Upper lobe of left lung (tissue), 4 donors: ENCODE results near the gene SERINC5.
"Not testable (repeated sequence)": the region's sequence is repeated elsewhere in the genome, so short reads cannot be mapped to it uniquely, and the experiment has no call there.

ENCODE experiments used
- CTCF ChIP-seq, 6 experiments: fragments of 450-650 bp in 4 of 6; fragments of 200-600 bp in 2 of 6; sonication (generic) in 2 of 6; IDR thresholded peaks; one replicate each; pipeline ENCODE4 v1.5.1; 2016 to 2019; ENCODE audit warnings: antibody characterized with exemption in 6 of 6
- EP300 ChIP-seq, 4 donors: sonication (generic); formaldehyde crosslinking; IDR thresholded peaks; one replicate each; pipeline ENCODE4 v1.5.1; 2017; ENCODE audit warnings: antibody characterized with exemption in 4 of 4, control low read depth in 2 of 4
- POLR2A ChIP-seq, 4 donors: fragments of 450-650 bp; IDR thresholded peaks; one replicate each; pipeline ENCODE4 v1.5.1; 2016 to 2017; ENCODE audit warnings: antibody characterized with exemption in 4 of 4, mild to moderate bottlenecking in 2 of 4

GRCh38 chr5:80301342-80301741, 45.5 kb upstream of the SERINC5 start:
- TF ChIP-seq CTCF, EP300, POLR2A (IDR thresholded peaks at IDR 0.05): not testable (repeated sequence)
